Nephron (organoid): ENCODE results near the gene KCNC4.

Experiments
- H3K27ac Mint-ChIP-seq, 3 experiments: 2 replicates each; pipeline ENCODE4 v1.8.0; 2020; ENCODE audit warnings: mixed read lengths in 3 of 3, mild to moderate bottlenecking in 2 of 3, moderate library complexity in 1 of 3
- H3K27me3 Mint-ChIP-seq: 2 replicates; pipeline ENCODE4 v1.8.0; 2021; ENCODE audit warnings: low read depth, mild to moderate bottlenecking, moderate library complexity, mixed read lengths
- H3K36me3 Mint-ChIP-seq: 2 replicates; pipeline ENCODE4 v1.8.0; 2020; ENCODE audit warnings: low read depth, mixed read lengths
- H3K4me1 Mint-ChIP-seq: 2 replicates; pipeline ENCODE4 v1.8.0; 2020; ENCODE audit warnings: mixed read lengths
- H3K4me3 Mint-ChIP-seq, 3 experiments: 2 replicates each; pipeline ENCODE4 v1.8.0; 2020; ENCODE audit warnings: mild to moderate bottlenecking in 3 of 3, mixed read lengths in 3 of 3, moderate library complexity in 2 of 3
- H3K9me3 Mint-ChIP-seq: 2 replicates; pipeline ENCODE4 v1.8.0; 2020; ENCODE audit warnings: mixed read lengths
- TF ChIP-seq, protein P1 (sequence below), 3 experiments: fragments of 200-600 bp; sonication (generic); IDR thresholded peaks; one replicate each; pipeline ENCODE4 v1.5.0; 2021; ENCODE audit warnings: antibody characterized with exemption in 3 of 3; ENCODE audit not compliant: unreplicated experiment in 3 of 3

Gene KCNC4

DNA sequence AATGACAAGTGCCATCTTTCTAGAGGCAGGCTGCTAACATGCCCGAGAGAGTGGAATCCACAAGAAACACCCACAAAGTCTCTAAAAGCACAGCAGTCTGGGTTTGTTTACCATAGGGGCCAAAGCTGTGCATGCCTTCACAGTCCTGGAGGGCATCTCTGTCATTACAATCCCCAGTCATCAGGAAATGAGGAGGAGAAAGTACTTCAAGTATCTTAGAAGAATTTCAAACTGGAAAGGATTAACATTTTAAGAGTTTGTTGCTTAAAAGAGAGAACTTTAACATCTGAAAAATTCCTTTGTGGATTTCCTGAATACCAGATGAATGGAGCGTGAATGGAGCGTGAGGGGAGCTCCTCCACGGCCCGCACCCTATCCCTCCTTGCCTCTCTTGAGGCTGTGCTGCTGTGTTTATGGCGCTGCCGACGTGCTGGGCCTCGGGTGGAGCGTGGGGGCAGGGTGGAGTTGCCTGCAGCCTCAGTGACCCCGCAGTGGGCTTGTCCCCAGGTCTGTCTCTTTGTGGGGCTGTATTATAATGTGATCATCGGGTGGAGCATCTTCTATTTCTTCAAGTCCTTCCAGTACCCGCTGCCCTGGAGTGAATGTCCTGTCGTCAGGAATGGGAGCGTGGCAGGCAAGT is 36.5 kb upstream of the KCNC4 start:
- H3K4me1 Mint-ChIP-seq = peaks cover 12% of the 10 kb centered on the region
- H3K27me3 Mint-ChIP-seq = peaks cover 53% of the 10 kb centered on the region
- H3K4me3 Mint-ChIP-seq = no peak overlapping the region
- H3K27ac Mint-ChIP-seq = no peak overlapping the region
- H3K36me3 Mint-ChIP-seq = no peaks in the 10 kb centered on the region
- H3K9me3 Mint-ChIP-seq = peaks cover 2% of the 10 kb centered on the region
- TF ChIP-seq, protein P1, sequence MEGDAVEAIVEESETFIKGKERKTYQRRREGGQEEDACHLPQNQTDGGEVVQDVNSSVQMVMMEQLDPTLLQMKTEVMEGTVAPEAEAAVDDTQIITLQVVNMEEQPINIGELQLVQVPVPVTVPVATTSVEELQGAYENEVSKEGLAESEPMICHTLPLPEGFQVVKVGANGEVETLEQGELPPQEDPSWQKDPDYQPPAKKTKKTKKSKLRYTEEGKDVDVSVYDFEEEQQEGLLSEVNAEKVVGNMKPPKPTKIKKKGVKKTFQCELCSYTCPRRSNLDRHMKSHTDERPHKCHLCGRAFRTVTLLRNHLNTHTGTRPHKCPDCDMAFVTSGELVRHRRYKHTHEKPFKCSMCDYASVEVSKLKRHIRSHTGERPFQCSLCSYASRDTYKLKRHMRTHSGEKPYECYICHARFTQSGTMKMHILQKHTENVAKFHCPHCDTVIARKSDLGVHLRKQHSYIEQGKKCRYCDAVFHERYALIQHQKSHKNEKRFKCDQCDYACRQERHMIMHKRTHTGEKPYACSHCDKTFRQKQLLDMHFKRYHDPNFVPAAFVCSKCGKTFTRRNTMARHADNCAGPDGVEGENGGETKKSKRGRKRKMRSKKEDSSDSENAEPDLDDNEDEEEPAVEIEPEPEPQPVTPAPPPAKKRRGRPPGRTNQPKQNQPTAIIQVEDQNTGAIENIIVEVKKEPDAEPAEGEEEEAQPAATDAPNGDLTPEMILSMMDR (IDR thresholded peaks at IDR 0.05; ENCODE audit: unreplicated experiment in 3 of 3) = no peak

DNA sequence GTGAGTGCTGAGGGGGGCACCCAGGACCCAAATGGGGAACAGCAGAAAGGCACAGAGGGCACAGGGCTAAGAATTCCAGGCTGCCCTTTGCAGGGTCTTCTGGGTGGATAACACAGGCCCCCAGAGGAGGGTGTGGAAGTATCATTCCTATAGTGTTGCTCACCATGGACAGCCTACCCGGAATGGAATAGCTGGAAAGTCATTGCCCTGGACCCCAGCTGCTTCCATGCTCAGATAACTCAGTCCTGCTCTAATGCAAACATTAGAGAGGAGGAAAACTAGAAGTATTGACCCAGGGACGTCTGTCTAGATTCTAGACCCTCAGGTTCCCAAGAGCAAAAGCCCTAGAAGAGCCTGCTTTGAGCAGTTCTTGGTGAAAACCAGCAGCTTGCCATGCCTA is 35.2 kb upstream of the KCNC4 start:
- TF ChIP-seq, protein P1 (IDR thresholded peaks at IDR 0.05; ENCODE audit: unreplicated experiment in 3 of 3) = no peak
- Mint-ChIP-seq H3K4me1 (peaks cover 12% of the 10 kb centered on the region), H3K4me3 (no peak overlapping the region)

DNA sequence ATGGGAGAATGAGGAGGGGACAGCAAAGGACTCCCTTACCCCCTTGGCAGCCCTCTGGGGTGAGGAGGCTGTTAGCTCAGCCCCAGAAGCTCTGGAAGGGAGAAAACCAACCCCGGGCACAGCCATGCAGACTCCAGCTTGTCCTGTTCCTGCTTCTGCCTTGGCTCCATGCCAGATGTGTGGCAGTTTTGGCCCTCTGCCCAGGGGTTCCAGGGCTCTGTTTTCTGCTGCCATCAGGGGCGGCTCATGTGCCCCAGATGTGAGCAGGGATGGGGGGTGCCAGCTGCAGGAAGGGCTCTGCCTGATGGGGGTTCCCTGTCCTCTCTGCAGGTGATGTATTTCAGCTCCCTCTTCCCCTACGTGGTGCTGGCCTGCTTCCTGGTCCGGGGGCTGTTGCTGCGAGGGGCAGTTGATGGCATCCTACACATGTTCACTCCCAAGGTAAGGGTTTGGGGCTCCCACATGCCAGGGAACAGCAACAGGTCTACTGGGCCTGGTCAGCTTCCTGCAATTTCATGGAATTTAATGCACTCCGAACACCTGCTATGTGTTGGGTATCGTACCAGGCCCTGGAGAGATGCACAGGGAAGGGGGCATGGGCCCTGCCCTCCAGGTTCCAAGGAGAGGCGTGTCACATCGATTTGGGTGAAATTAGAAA is 33.7 kb upstream of the KCNC4 start:
- Mint-ChIP-seq H3K27ac (no peak overlapping the region), H3K36me3 (no peaks in the 10 kb centered on the region)

More for the DNA sequence above, 35.2 kb upstream of the KCNC4 start:
- peaks cover 44% of the 10 kb centered on the region for H3K27me3 Mint-ChIP-seq
- no peak overlapping the region for H3K27ac Mint-ChIP-seq
- H3K36me3 Mint-ChIP-seq = no peaks in the 10 kb centered on the region
- peaks cover 3% of the 10 kb centered on the region for H3K9me3 Mint-ChIP-seq

DNA sequence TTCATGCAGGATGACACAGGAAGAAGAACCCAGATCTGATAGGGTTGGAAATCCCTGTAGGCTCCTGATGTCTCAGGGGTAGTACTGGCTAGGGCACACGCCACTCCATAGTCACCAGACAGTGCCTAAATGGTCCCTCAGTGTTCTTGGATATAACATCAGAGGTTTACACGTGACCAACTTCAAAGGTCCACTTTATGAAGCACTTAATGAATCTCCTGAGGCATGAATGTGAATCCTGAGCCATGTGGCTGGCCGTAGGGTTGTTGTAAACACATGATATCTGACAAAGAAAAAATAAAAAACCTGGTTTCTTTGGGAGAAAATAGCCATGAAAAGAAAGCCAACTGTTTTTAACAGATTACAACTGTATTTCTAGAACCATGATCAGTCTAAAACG is 32.3 kb upstream of the KCNC4 start:
- no peaks in the 10 kb centered on the region for H3K4me1 Mint-ChIP-seq
- peaks cover 3% of the 10 kb centered on the region for H3K9me3 Mint-ChIP-seq
- H3K27me3 Mint-ChIP-seq = peaks cover 24% of the 10 kb centered on the region
- H3K4me3 Mint-ChIP-seq = no peak overlapping the region
- H3K27ac Mint-ChIP-seq = no peak overlapping the region
- TF ChIP-seq, protein P1 (IDR thresholded peaks at IDR 0.05; ENCODE audit: unreplicated experiment in 3 of 3) = no peak
- no peaks in the 10 kb centered on the region for H3K36me3 Mint-ChIP-seq

More for the DNA sequence above, 33.7 kb upstream of the KCNC4 start:
- H3K4me1 Mint-ChIP-seq = peaks cover 5% of the 10 kb centered on the region
- H3K27me3 Mint-ChIP-seq = peaks cover 32% of the 10 kb centered on the region
- H3K4me3 Mint-ChIP-seq = no peak overlapping the region
- TF ChIP-seq, protein P1 (IDR thresholded peaks at IDR 0.05; ENCODE audit: unreplicated experiment in 3 of 3) = no peak
- peaks cover 3% of the 10 kb centered on the region for H3K9me3 Mint-ChIP-seq

DNA sequence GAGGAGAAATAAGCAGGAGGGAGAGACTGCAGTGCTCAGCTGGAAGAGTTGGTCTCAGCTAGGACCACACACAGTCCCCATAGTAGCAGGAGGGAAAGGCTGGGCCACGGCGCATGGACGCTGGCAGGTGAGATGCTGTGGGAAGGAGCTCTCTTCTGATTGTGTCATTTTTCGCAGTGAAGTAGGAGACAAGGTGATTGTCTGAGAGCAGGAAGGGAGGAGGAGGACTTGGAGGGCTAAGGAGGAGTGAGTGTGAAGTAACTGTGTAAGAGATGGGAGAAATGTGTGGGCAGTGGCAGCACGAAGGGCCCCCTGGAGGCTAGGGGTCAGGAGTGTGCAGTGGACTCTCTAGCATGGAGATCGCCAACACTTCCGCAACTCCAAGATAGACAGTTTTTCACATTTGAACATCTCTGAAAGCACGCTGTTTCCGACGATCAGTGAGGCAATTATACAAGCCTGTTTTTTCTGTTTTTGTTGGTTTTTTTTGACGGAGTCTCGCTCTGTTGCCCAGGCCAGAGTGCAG is 26.4 kb upstream of the KCNC4 start:
- Mint-ChIP-seq H3K27me3 (peaks cover 25% of the 10 kb centered on the region), H3K4me1 (peaks cover 20% of the 10 kb centered on the region), H3K9me3 (no peaks in the 10 kb centered on the region), H3K36me3 (no peaks in the 10 kb centered on the region), H3K27ac (no peak overlapping the region), H3K4me3 (no peak overlapping the region)
- TF ChIP-seq, protein P1 (IDR thresholded peaks at IDR 0.05; ENCODE audit: unreplicated experiment in 3 of 3) = no peak
